Measurements from ENCODE around the gene UBE2R2. TPM values are rescaled to one million over a fixed set of nuclear protein-coding genes. Genes with fewer than 3 reads are reported as not detected.

The UBE2R2 gene
- total and polyA plus RNA-seq, 2 of the 8 experiments (the other 6 are each of a cell fraction or from before 2014, with no cell fraction given), result 19.4 to 42.1 TPM

- TF ChIP-seq NRF1 (IDR thresholded peaks at IDR 0.05; ENCODE audit: low read depth, low read length), result no peak
These were observed 68.1 kb downstream of the UBE2R2 start (continued) for GRCh38 chr9:33884856-33885701.
